G401 (cell line): ENCODE data around the gene ADIG. TPM values are rescaled to one million over a fixed set of nuclear protein-coding genes. Genes with fewer than 3 reads are reported as not detected.
A peak's percentile ranks its signal among the peaks of the same experiment; 100 is the strongest.
"Not testable (repeated sequence)": the region's sequence is repeated elsewhere in the genome, so short reads cannot be mapped to it uniquely, and the experiment has no call there.

Experiments used
- DNase-seq: peaks from one replicate; pipeline ENCODE4 v3.0.0-alpha.2; 2015; ENCODE audit warnings: low spot score
- in situ Hi-C: cut with HindIII; loops from 2 replicates; pipeline ENCODE4 v1.10.0; 2016; ENCODE audit warnings: low sequenced_read_pairs, mixed read lengths
- total RNA-seq: library from RNA; depleted of rRNA; stranded (reverse); fragments of >200 nt; shearing (Covaris generic); gene quantifications from 2 replicates; pipeline ENCODE4 v1.2.3, GENCODE V29; 2014

Gene ADIG
- total RNA-seq, 1 experiment from 2014 or later, result not detected

DNA sequence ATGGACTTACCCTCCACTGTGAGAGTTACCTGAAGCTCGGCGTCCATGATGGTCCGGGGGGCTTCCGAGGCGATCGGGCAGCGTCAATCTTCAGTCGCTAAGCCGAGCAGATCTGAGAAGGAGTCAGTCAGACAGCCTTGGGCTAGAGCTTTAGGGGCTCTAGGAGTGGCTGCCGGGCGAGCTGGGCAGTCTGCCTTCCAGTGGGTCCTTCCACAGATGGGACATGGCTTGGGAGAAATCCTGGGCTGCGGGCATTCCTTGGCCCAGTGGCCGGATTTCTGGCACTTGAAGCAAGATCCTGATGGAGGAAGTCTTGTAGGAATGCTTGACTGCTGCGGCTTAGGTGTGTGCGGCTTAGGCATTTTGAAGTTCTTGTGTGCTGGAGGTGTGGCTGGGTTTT, 14.9 kb downstream of the ADIG start:
- in situ Hi-C loops, DNase-seq: not testable (repeated sequence)

- no peak for DNase-seq
- in situ Hi-C loops, result no loop called here
Observed at GRCh38 chr20:38599410-38599882, 18.4 kb downstream of the ADIG start.

GRCh38 chr20:38600057-38600456, 19.1 kb downstream of the ADIG start:
- in situ Hi-C loops, result no loop called here
- no peak for DNase-seq

GRCh38 chr20:38601216-38602184, 20.5 kb downstream of the ADIG start, which contains the start of gene ARHGAP40:
Gene ARHGAP40 (plus strand): TSS chr20:38601809.
- no peak for DNase-seq
- in situ Hi-C loops, result no loop called here

DNA sequence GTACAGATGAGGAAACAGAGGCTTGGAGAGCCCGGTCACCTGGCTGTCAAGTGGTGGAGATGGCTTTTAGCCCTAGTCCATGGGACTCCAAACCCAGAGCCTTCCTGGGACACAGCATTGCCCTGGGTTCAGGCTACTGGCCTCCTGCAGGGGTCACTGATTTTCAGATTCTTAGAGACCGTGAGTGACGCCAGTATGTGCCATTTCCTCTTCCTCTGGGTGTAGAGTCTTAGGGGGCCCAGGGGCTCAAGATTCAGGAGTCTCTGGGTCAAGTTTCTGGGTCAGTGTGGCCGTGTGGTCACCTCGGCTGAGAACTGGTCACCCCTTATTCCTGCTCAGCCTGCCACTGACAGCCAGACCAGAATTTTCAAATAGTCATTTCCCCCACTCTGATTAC, 21.2 kb downstream of the ADIG start:
- in situ Hi-C loops, result no loop called here
- no peak for DNase-seq

DNA sequence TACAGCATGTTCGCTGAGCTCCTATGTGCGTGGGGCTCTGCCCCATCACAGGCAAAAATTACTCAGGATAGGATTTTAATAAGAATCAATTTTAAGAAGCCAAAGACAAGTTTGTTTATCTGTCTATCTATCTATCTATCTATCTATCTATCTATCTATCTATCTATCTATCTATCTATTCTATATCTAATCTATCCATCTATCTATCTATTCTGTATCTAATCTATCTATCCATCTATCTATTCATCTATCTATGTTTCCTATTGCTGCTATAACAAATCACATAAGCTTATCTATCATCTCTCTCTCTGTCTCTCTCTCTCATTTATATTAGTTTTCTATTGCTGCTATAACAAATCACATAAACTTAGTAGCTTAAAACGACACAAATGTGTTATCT, 22.3 kb downstream of the ADIG start:
- DNase-seq, result no peak
- in situ Hi-C loops, result no loop called here

- in situ Hi-C loops, result no loop called here
- DNase-seq, result no peak
Observed at GRCh38 chr20:38604873-38605303, 23.9 kb downstream of the ADIG start.

GRCh38 chr20:38607351-38607750, 26.4 kb downstream of the ADIG start:
- in situ Hi-C loops, result no loop called here
- DNase-seq, result no peak

GRCh38 chr20:38608188-38608587, 27.2 kb downstream of the ADIG start:
- no peak for DNase-seq
- in situ Hi-C loops, result no loop called here

- no peak for DNase-seq
Observed at GRCh38 chr20:38609815-38610214, 28.8 kb downstream of the ADIG start.

GRCh38 chr20:38610521-38610920, 29.5 kb downstream of the ADIG start:
- in situ Hi-C loops, result no loop called here
- DNase-seq, result no peak

More at GRCh38 chr20:38609815-38610214, 28.8 kb downstream of the ADIG start:
- in situ Hi-C loops, result no loop called here

DNA sequence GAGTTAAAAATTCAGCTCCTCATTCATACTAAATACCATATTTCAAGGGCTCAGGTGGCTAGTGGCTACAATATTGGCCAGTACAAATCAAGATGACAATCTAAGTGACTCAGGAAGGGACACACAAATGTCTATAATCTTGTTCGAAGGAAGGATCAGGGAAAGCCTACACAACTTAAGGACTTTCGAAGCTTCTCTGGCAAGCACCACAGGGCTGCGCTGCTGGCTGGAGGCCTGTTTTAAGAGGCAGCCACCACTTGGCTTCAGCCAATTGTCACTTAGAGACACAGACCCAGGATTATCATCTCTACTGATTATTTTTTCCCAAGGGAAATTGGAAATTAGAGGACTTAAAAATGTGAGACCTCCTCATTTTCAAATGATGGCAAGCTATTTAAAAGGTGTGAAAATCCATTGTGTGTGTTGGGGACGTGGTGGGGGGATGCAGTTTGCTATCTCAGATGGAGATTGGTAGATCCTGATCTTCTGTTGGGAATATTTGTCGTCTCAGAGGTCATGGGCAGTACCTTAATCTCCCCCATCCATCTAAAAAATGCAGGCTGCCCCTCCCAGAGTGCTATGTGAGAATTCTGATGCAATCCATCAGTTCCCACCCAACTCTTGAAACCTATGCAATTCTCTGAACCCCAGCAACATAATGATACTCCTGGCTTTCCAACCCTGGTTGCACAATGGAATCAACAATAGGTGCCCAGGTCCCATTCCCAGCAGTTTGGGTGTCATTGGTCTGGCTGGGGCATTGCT, 31.9 kb downstream of the ADIG start:
- in situ Hi-C loops, result no loop called here

GRCh38 chr20:38615283-38615682, 34.3 kb downstream of the ADIG start:
- no peak for DNase-seq
- in situ Hi-C loops, result no loop called here

More for the DNA sequence above, 31.9 kb downstream of the ADIG start:
- no peak for DNase-seq

DNA sequence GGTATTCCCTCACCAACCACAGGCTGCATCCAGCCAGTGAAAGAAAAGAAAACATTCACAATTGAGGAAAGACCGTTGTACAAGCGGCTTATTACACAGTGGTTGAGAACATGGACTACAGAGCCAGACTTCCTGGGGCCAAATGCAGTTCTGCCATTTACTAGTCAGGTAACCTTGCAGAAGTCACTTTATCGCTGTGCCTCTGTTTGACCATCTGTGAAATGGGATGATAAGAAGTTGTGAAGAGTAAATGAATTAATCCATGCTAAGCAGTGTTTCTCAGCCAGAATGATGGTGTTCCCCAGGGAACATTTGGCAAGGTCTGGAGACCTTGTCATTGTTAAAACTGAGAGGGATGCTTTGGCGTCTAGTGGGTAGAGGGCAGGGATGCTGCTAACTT, 35.5 kb downstream of the ADIG start:
- DNase-seq, result no peak
- in situ Hi-C loops, result no loop called here

DNA sequence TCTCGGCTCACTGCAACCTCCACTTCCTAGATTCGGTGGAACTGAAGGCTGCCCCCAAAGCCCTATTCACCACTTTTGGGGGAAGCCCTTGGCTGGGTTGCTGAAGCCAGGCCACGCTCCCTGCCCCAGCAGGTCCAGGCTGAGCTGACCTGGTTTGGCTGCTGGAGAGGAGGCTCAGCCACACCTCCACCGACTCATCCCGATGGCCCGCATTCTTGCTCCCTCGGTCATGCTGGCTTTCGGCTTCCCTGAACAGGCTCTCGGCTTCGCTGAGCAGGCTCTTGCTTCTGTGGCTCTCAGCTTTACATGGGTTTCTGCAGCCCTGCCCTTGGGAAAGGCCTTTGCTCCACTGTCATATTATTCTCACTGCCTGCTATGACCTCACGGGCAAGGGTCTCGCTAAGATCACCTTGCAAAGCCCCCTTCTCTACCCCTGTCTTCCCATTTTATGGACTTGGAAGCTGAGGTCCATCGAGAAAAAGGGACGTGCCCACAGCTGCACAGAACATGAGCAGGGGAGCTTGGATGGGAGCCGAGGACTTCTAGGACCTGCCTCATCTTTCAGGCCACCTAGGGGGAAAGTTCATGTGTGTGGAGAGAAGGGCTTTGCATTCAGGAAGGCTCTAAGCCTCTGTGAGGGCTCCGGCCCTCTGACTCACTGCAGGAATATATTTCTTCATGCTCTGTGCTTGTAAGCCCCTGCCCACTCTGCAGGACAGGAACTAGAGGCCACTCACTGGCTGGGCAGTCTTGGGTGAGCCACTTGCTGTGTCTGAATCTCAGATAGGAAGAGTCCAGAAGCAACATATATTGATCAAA, 36.2 kb downstream of the ADIG start:
- in situ Hi-C loops, result no loop called here
- DNase-seq, result no peak

DNA sequence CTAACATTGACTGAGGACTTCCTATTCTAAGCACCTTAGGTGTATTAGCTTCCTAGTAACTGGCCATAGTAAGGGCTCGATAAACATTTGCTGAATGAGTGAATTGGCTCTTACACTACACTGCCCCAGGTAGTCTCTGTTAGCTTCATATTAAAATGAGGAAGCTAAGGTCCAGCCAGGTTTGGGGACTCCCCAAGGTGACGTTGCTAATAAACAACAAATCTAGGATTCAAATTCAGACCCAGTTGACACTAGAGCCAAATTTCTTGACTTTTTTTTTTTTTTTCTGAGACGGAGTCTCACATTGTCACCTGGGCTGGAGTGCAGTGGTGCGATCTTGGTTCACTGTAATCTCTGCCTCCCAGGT, 36.8 kb downstream of the ADIG start:
- in situ Hi-C loops, result no loop called here
- no peak for DNase-seq

- DNase-seq, result peak; percentile 86
- in situ Hi-C loops, result no loop called here
Observed at GRCh38 chr20:38620441-38620840, 39.4 kb downstream of the ADIG start.

DNA sequence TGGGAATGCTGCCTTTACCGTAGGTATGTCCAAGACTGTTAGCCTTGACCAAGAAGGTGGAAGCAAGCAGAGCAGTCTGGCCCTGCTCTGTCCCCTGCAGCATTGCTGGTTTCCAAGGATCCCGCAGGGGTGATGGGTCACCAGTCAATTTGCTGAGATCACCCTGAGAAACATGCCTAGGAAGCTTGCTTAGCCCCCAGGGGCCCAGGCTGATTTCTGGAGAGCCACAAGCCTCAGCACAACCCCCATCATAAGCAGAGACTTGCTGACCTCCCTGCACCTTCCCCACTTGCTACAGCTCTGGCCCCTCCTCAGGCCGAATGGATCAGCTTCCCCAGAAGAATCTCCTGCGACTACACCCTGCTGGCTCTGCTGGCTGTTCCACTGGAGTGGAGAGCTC, 42.1 kb downstream of the ADIG start:
- no peak for DNase-seq
- in situ Hi-C loops, result no loop called here

DNA sequence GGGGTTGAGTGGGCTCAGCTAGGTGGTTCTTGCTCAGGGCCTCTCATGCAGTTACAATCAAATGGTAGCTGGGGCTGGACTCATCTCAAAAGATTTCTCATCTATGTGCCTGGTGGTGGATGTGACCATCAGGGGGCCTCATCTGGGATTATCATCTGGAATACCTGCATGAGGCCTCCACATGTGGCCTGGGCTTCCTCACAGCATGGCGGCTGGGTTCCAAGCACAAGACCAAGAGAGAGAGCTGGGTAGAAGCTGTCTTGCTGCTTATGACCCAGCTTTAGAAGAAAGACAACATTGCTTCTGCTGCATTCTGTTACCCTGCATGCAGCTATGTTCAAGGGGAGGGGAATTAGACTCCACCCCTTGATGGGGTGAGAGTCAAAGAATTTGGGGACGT, 43.1 kb downstream of the ADIG start:
- DNase-seq, result no peak
- in situ Hi-C loops, result no loop called here
